Measurements from ENCODE around the gene CYSTM1.

Gene CYSTM1, protein sequence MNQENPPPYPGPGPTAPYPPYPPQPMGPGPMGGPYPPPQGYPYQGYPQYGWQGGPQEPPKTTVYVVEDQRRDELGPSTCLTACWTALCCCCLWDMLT

DNA sequence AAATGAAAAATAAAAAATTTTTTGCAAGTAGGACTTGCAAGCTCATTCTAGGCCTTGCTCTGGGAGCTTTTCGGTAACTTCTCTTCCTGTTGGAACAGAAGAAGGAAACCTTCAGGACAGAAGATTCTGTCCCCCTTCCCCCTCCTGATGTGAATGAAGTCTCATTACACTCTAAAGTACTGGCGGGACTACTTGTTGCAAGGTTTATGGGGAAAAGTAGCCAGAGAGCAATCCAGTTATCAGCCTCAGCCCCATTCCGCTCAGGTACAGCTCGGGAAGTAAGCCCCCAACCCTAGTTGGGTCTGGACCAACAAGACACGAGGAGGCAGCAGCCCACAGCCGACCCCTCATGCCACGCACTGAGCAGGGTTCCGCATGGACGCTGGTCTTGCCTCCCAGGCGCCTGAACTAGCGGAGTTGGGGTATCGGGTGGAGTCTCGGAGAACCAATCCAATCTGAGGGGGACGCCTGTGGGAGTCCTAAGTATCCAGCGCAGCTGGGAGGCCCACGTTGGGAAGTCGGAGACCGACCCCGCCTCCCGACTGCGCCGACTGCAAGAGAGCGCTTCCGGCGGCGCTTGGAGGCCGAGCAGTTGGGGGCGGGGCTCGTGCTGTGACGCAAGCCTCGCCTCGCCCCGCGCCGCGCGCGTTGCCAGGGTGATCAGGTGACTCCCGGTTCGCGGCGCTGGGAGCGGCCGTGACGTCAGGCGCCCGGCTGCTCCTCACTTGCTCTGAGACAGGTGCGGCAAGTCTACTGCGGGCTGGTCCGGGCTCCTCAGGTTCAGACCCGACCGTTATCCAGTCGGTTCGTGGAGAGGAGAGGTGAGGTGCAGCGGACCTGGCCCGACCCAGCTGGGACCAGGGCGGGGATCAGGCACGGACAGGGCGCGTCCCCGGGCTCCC is at the start of gene CYSTM1:
CYSTM1 (plus strand) TSS at position 724 of the 902 bp plus-strand sequence. CDS start 19,278 bp downstream, outside the sequence.
- TF ChIP-seq, protein P1, sequence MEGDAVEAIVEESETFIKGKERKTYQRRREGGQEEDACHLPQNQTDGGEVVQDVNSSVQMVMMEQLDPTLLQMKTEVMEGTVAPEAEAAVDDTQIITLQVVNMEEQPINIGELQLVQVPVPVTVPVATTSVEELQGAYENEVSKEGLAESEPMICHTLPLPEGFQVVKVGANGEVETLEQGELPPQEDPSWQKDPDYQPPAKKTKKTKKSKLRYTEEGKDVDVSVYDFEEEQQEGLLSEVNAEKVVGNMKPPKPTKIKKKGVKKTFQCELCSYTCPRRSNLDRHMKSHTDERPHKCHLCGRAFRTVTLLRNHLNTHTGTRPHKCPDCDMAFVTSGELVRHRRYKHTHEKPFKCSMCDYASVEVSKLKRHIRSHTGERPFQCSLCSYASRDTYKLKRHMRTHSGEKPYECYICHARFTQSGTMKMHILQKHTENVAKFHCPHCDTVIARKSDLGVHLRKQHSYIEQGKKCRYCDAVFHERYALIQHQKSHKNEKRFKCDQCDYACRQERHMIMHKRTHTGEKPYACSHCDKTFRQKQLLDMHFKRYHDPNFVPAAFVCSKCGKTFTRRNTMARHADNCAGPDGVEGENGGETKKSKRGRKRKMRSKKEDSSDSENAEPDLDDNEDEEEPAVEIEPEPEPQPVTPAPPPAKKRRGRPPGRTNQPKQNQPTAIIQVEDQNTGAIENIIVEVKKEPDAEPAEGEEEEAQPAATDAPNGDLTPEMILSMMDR (IDR thresholded peaks at IDR 0.05; ENCODE audit: low read depth, low read length), result no peak
- in situ Hi-C loops (cut with HindIII; ENCODE audit: low sequenced_read_pairs), result loop anchor here (25.0 kb wide), 1 partner anchor 112 kb away; no protein-coding TSS in a partner anchor
- peak within 1 kb of the TSS; percentile 81 for H3K4me3 ChIP-seq (ENCODE audit: low read depth, low read length)
- peak; percentile 95 for DNase-seq (ENCODE audit: low read depth, low spot score)

DNA sequence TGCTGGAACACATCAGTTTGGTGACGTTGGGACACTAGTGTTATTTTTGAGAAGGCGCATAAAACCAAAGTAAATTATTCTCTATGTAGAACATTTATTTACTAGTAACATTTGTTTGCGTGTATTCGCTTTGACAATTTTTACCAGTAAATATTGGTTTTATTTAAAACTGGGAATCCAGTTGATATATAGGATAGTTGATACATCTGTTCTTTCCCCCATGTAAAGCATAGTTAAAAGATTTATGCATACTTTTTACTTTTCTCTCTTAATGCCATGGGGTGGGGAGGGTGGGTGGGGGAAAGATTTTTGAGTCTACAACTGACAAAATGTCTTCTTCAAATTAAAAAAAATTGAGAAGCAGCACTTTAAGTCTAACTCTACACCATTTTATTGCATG is 49.4 kb upstream of the CYSTM1 start, which contains the start of gene IGIP:
IGIP (plus strand) TSS at position 301 of the 400 bp plus-strand sequence. CDS start 2,540 bp downstream, outside the sequence.
- no peak for DNase-seq (ENCODE audit: low read depth, low spot score)
- TF ChIP-seq, protein P1 (IDR thresholded peaks at IDR 0.05; ENCODE audit: low read depth, low read length), result no peak
- in situ Hi-C loops (cut with HindIII; ENCODE audit: low sequenced_read_pairs), result no loop called here
- no peak within 1 kb of the TSS for H3K4me3 ChIP-seq (ENCODE audit: low read depth, low read length)

- DNase-seq (ENCODE audit: low read depth, low spot score), result no peak
- TF ChIP-seq, protein P1 (IDR thresholded peaks at IDR 0.05; ENCODE audit: low read depth, low read length), result no peak
- H3K4me3 ChIP-seq (ENCODE audit: low read depth, low read length), result no peak overlapping the region
- in situ Hi-C loops (cut with HindIII; ENCODE audit: low sequenced_read_pairs), result no loop called here
Observed at GRCh38 chr5:140126315-140127012, 48.5 kb upstream of the CYSTM1 start.

GRCh38 chr5:140128376-140128775 is 46.6 kb upstream of the CYSTM1 start:
- in situ Hi-C loops (cut with HindIII; ENCODE audit: low sequenced_read_pairs), result no loop called here
- TF ChIP-seq, protein P1 (IDR thresholded peaks at IDR 0.05; ENCODE audit: low read depth, low read length), result no peak
- no peak overlapping the region for H3K4me3 ChIP-seq (ENCODE audit: low read depth, low read length)
- DNase-seq (ENCODE audit: low read depth, low spot score), result no peak

DNA sequence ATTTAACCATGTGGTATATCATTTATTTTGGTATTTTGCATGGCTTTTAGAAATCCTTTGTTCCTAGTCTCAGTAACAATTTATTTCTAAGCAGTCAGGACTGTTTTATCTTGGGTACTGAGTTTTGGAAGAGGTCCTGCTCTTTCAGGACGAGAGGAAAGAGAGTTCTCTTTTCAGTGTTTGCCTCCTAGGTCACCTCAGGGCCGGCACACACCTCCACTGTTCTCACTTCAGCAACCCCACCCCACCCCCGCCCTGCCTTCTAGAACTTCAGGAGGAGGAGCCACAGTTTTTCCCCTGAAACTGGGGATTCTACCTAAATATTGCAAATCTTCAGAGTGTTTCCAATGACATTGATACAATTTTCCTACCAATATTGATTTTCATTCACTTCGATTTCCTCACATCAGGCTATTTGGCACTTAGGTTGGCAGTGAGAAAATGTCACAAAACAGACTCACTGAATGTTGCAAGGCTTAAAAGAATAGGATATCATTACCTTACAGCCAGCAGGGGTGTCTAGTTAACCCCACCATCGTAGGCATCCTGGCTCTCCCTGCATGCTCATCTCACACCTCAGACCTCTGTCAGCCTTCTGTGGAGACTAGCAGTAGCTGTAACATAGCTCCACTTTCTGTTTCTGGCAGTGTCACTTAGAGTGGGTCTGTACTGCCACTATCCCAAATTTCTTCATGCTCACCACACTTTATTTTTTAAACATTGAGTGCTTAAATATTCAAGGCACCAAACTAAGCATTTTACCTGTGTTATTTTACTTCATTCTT is 43.8 kb upstream of the CYSTM1 start:
- TF ChIP-seq, protein P1 (IDR thresholded peaks at IDR 0.05; ENCODE audit: low read depth, low read length), result no peak
- in situ Hi-C loops (cut with HindIII; ENCODE audit: low sequenced_read_pairs), result no loop called here
- no peak overlapping the region for H3K4me3 ChIP-seq (ENCODE audit: low read depth, low read length)
- no peak for DNase-seq (ENCODE audit: low read depth, low spot score)

DNA sequence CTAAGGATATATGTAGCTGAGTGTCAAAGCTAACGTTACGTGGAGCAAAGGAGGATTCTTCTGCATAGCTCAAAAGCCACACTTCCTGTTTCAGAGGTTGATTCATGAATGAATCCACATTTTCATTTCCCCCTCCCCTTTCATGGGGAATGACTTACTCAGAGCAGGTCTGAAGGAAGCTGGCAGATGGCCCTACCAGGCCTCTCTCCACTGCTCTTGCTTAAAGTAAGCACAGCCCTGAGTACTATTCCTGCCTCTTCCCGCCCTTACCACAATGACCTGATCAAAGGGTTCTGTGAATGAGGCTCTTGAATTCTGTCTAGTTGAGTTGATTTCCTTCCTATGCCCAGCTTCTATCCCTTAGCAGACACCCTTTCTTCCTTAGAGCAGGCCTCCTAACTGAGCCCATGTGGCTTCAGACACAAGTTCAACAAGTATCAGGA is 43.0 kb upstream of the CYSTM1 start:
- in situ Hi-C loops (cut with HindIII; ENCODE audit: low sequenced_read_pairs), result no loop called here
- peak; percentile 87 for DNase-seq (ENCODE audit: low read depth, low spot score)

More for the DNA sequence above, 43.0 kb upstream of the CYSTM1 start:
- TF ChIP-seq, protein P1 (IDR thresholded peaks at IDR 0.05; ENCODE audit: low read depth, low read length), result no peak
- H3K4me3 ChIP-seq (ENCODE audit: low read depth, low read length), result no peak overlapping the region
